Activated naive CD8-positive, alpha-beta T cell treated with anti-CD3 and anti-CD28 coated beads, Interleukin-2, amount 10 ng/mL, durations not matched to agents 7 days and 5 days (primary cell): ENCODE measurements around the gene ARL13A. TPM values are rescaled to one million over a fixed set of nuclear protein-coding genes. Genes with fewer than 3 reads are reported as not detected.

ENCODE experiments used
- ATAC-seq: fragments of 150-1000 bp; cut with Tn5 transposase; one replicate; pipeline ENCODE4 v1.10.0; 2021; ENCODE audit warnings: low read depth, moderate library complexity
- POLR2A ChIA-PET: fragments of 350-600 bp; sonication (Branson Sonifier 250); formaldehyde crosslinking; loops from one replicate; lab custom pipeline; 2021; ENCODE audit warnings: antibody characterized with exemption; lab: Charles Lee
- DNase-seq: peaks from one replicate; pipeline ENCODE4 v3.0.0; 2021
- H3K27ac Mint-ChIP-seq: one replicate; pipeline ENCODE4 v1.8.0; 2022; ENCODE audit warnings: mild to moderate bottlenecking, mixed read lengths
- H3K27me3 Mint-ChIP-seq: one replicate; pipeline ENCODE4 v1.8.0; 2022; ENCODE audit warnings: mild to moderate bottlenecking, moderate library complexity, mixed read lengths
- H3K36me3 Mint-ChIP-seq: one replicate; pipeline ENCODE4 v1.8.0; 2021; ENCODE audit warnings: mild to moderate bottlenecking, mixed read lengths
- H3K4me1 Mint-ChIP-seq: one replicate; pipeline ENCODE4 v1.8.0; 2021; ENCODE audit warnings: mixed read lengths
- H3K4me3 Mint-ChIP-seq: one replicate; pipeline ENCODE4 v1.8.0; 2022; ENCODE audit warnings: mild to moderate bottlenecking, moderate library complexity, mixed read lengths
- H3K9me3 Mint-ChIP-seq: one replicate; pipeline ENCODE4 v1.8.0; 2021; ENCODE audit warnings: mixed read lengths
- total RNA-seq, 2 experiments: library from RNA; stranded (reverse); gene quantifications; one replicate each; pipeline ENCODE4 v1.2.3, GENCODE V29; 2021

ARL13A gene
- total RNA-seq, result not detected

DNA sequence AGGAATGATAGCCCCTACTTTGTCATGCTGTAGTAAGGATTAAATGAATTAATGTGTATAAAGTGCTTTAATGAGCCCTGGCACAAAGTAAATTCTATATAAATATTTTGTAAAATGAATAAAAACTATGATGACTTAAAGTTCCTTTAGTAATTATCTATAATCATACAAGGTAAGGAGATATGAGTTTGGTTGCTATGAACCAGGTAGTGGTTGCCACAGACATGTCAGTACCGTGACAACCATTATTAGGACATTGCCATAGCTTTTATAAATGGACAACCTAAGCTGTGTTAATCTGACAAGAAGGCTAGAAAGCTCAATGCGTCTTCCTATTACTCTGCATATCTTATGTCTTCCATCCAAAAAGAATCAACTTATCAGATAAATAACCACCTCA lies at the start of gene ARL13A:
Gene ARL13A (plus strand): TSS at position 301 of the 400 bp plus-strand sequence. CDS start 3,982 bp downstream, outside the sequence.
- H3K4me3 Mint-ChIP-seq, result no peak within 1 kb of the TSS
- H3K27ac Mint-ChIP-seq, result no peak within 1 kb of the TSS
- no peaks in the 10 kb centered on the region for H3K36me3 Mint-ChIP-seq
- no peaks in the 10 kb centered on the region for H3K27me3 Mint-ChIP-seq
- POLR2A ChIA-PET, result no interaction called here
- ATAC-seq, result no peak
- H3K4me1 Mint-ChIP-seq, result no peaks in the 10 kb centered on the region
- DNase-seq, result no peak
- peaks cover 1% of the 10 kb centered on the region for H3K9me3 Mint-ChIP-seq

- Mint-ChIP-seq H3K9me3 (no peaks in the 10 kb centered on the region), H3K27ac (no peak overlapping the region), H3K36me3 (no peaks in the 10 kb centered on the region), H3K4me3 (no peak overlapping the region), H3K4me1 (peaks cover 4% of the 10 kb centered on the region), H3K27me3 (no peaks in the 10 kb centered on the region)
- DNase-seq (no peak), ATAC-seq (no peak)
- POLR2A ChIA-PET, result no interaction called here
These were observed 45.1 kb upstream of the ARL13A start for GRCh38 chrX:100924375-100924774.

DNA sequence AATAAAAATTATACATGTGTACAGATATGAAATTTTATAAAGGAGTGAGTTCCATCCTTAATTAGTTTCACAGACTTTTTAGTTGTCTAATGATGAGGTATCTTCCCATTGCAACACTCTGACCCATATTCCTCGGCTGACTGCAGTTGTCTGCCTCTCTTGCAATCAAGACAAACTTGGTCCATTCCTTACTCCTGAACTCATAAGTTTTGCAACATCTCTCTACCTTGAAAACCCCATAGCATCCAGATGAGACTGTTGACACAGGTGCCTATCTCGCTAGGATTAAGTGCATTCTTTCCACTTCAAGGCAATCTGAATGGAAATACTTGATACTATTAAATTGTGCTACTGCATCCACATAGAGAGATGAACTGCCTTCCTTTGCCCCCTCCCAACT lies 43.1 kb upstream of the ARL13A start:
- no peak for DNase-seq
- Mint-ChIP-seq H3K27ac (no peak overlapping the region), H3K9me3 (peaks cover 4% of the 10 kb centered on the region), H3K36me3 (no peaks in the 10 kb centered on the region), H3K27me3 (no peaks in the 10 kb centered on the region), H3K4me1 (peaks cover 13% of the 10 kb centered on the region), H3K4me3 (no peak overlapping the region)
- POLR2A ChIA-PET, result no interaction called here
- ATAC-seq, result no peak

DNA sequence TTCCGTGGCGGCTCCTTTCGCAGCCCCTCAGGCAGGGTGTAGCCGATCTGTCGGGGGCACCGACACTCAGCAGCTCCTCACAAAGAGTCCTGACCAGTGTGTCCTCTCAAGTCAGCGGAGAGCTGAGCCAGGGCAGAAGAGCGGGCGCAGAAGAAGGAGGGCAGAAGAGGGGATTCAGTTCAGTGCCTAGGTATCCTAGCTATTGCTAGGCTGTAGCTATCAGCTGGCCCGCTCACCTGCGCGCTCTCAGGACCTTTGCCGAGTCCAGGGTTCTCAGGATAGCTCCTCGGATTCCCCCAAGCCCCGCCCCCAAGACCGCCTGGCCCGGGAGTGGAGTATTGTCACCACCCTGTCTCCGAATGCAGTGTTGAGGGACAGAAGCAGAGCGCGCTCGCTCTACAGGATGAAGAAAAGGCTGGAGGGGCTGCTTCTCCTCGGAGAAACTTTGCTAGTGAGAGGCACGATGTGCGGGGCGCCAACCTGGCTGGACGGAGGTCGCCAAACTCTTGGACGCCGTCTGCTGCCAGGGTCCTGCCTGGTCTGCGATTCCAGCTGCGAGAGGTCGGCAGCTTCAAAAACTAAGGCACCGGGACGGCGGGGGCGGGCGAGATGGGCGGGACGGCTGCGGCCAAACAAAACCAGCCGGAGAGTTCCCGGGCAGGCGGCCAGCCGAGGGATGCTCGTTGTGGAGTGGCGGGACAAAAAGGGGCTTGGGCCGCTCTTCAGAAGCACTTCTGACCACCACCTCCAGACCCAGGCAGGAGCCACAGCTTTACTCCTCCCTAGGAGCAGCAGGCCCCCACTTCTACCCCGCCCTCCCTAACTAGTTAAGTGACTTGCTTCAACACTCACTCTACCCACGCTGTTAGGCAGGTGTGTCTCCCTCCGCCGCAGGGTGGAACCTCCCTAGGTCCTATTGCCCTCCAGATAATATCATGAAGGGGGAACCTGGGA lies 40.6 kb upstream of the ARL13A start, which contains the start of gene XKRX:
Gene XKRX (minus strand): TSS at position 258 of the 954 bp plus-strand sequence. CDS start 613 bp downstream, outside the sequence.
- POLR2A ChIA-PET, result no interaction called here
- H3K27me3 Mint-ChIP-seq, result no peaks in the 10 kb centered on the region
- peak within 1 kb of the TSS; percentile 85 for H3K4me3 Mint-ChIP-seq
- no peaks in the 10 kb centered on the region for H3K36me3 Mint-ChIP-seq
- H3K27ac Mint-ChIP-seq, result no peak within 1 kb of the TSS
- H3K9me3 Mint-ChIP-seq, result peaks cover 6% of the 10 kb centered on the region
- peaks cover 18% of the 10 kb centered on the region for H3K4me1 Mint-ChIP-seq
- DNase-seq (peak; percentile 31), ATAC-seq (peak; percentile 81)

DNA sequence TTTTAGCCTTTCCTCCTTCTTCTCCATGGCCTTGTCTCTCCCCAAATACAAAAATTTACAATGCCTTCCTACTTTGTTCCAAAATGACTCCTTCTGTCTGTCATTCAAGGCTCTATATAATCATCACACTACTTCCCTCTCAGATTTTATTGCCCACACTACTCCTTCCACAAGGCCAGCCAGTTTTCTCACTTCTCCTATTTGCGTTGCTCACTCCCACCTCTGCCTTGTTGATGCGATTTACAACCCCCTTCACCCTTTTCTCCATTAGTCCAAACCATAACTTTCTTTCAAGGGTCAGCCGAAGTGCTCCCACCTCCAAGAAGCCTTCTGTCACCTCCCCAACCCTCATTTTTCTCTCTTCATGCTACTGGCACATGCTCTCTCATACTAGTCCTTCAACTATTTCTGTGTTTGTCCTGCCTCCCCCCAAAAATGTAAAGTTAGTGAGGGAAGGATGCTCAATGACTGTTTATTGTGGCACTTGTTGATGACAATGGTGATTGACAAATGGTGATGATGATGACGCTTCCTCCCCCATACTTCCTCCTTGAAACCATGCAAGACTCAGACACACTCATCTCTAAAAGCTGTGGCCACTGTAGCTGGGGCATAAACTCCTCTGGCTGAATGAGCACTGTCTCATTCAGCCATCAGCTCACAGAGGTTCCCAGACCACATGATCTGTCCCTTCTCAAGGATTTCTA lies 38.1 kb upstream of the ARL13A start:
- DNase-seq, result no peak
- H3K27ac Mint-ChIP-seq, result no peak overlapping the region

GRCh38 chrX:100931925-100932285 lies 37.6 kb upstream of the ARL13A start:
- Mint-ChIP-seq H3K27ac (no peak overlapping the region), H3K4me3 (no peak overlapping the region), H3K36me3 (no peaks in the 10 kb centered on the region), H3K9me3 (peaks cover 6% of the 10 kb centered on the region), H3K27me3 (no peaks in the 10 kb centered on the region), H3K4me1 (peaks cover 14% of the 10 kb centered on the region)
- DNase-seq (no peak), ATAC-seq (no peak)
- POLR2A ChIA-PET, result no interaction called here

More for the DNA sequence above, 38.1 kb upstream of the ARL13A start:
- H3K9me3 Mint-ChIP-seq, result peaks cover 6% of the 10 kb centered on the region
- ATAC-seq, result no peak
- H3K27me3 Mint-ChIP-seq, result no peaks in the 10 kb centered on the region
- peak overlapping the region; percentile 18 for H3K4me3 Mint-ChIP-seq
- POLR2A ChIA-PET, result no interaction called here
- peaks cover 14% of the 10 kb centered on the region for H3K4me1 Mint-ChIP-seq
- H3K36me3 Mint-ChIP-seq, result no peaks in the 10 kb centered on the region

DNA sequence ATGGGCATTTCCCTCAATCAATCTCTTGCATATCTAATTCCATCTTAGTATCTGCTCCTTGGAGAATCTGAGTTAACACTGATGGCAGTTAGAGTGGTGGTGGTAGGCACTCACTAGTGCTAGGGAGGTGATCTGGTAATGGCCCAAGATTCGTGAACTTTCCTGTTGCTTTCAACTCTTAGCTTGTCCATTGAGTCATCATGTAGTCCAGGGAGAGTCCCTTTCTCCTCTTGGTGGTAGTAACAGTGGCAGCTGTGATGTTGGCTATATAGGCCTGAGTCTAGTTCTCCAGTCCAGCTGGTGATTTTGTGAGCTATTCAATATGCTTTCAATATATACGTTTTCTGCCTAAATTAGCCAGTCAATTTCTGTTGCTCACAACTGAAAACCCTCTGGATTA lies 33.7 kb upstream of the ARL13A start:
- H3K4me3 Mint-ChIP-seq, result no peak overlapping the region
- H3K9me3 Mint-ChIP-seq, result peaks cover 6% of the 10 kb centered on the region
- ATAC-seq (no peak), DNase-seq (no peak)
- no peak overlapping the region for H3K27ac Mint-ChIP-seq
- no peaks in the 10 kb centered on the region for H3K27me3 Mint-ChIP-seq
- POLR2A ChIA-PET, result no interaction called here
- peaks cover 13% of the 10 kb centered on the region for H3K4me1 Mint-ChIP-seq
- no peaks in the 10 kb centered on the region for H3K36me3 Mint-ChIP-seq

GRCh38 chrX:100939333-100939732 lies 30.2 kb upstream of the ARL13A start:
- no peak overlapping the region for H3K4me3 Mint-ChIP-seq
- no peaks in the 10 kb centered on the region for H3K27me3 Mint-ChIP-seq
- no peak overlapping the region for H3K27ac Mint-ChIP-seq
- H3K9me3 Mint-ChIP-seq, result no peaks in the 10 kb centered on the region
- no peak for ATAC-seq
- POLR2A ChIA-PET, result no interaction called here
- no peak for DNase-seq
- H3K36me3 Mint-ChIP-seq, result no peaks in the 10 kb centered on the region
- H3K4me1 Mint-ChIP-seq, result peaks cover 5% of the 10 kb centered on the region

GRCh38 chrX:100944601-100945000 lies 24.9 kb upstream of the ARL13A start:
- H3K9me3 Mint-ChIP-seq, result no peaks in the 10 kb centered on the region
- H3K27ac Mint-ChIP-seq, result no peak overlapping the region
- no peak overlapping the region for H3K4me3 Mint-ChIP-seq
- DNase-seq (no peak), ATAC-seq (no peak)
- H3K27me3 Mint-ChIP-seq, result no peaks in the 10 kb centered on the region
- POLR2A ChIA-PET, result no interaction called here
- no peaks in the 10 kb centered on the region for H3K36me3 Mint-ChIP-seq
- peaks cover under 1% of the 10 kb centered on the region for H3K4me1 Mint-ChIP-seq

DNA sequence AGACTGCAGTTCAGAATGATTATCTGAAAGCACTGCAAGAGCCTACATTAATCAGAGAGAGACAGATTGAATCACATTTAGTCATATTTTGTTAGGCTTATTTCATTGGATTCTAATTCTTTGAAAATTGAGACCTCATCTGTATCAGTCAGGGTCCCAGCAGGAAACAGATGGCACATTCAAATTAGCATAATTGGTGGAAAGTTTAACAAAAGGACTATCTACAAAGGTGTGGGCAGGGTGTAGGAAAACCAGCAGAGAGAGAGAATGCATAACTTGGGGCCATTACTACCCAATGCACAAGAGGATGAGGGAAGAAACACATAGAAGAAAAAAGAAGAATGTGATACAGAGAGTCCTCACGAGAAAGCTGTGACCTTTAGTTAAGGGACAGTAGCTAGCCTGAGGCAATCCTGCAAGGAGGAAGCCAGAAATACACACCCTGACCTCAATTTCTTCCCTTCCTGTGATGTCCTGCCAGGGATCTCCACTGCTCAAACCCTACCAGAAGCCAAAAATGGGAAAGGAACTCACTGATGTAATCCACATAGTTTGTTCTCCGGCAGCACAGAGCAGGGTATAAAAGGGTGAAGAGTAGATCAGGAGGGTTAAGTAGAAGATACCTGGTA lies 23.1 kb upstream of the ARL13A start:
- Mint-ChIP-seq H3K4me3 (no peak overlapping the region), H3K27me3 (no peaks in the 10 kb centered on the region), H3K9me3 (no peaks in the 10 kb centered on the region), H3K4me1 (no peaks in the 10 kb centered on the region), H3K27ac (no peak overlapping the region), H3K36me3 (no peaks in the 10 kb centered on the region)
- no peak for DNase-seq
- ATAC-seq, result no peak
- POLR2A ChIA-PET, result no interaction called here

DNA sequence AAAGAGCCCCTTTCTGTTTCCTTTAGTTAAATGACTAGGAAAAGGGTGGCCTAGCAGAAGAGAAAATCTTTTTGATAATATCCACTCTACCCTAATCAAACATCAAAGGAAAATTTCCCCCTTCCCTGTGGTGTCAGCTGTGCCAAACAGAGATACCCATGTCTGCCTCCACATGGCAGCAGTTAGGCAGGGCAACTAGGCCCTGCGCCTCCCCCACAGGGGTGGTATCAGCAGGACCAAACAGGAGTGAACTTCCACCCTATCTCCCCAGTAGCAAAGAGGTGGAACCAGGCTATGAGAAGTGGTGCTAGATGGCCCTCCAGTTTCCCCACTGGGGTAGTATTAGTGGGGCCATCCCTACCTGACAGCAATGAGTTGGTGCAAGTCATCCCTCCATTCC lies 21.0 kb upstream of the ARL13A start:
- ATAC-seq (no peak), DNase-seq (no peak)
- Mint-ChIP-seq H3K27ac (no peak overlapping the region), H3K36me3 (no peaks in the 10 kb centered on the region), H3K27me3 (no peaks in the 10 kb centered on the region), H3K4me1 (no peaks in the 10 kb centered on the region), H3K4me3 (no peak overlapping the region), H3K9me3 (no peaks in the 10 kb centered on the region)
- POLR2A ChIA-PET, result no interaction called here

GRCh38 chrX:100962811-100963210 lies 6.7 kb upstream of the ARL13A start:
- DNase-seq (no peak), ATAC-seq (no peak)
- Mint-ChIP-seq H3K36me3 (no peaks in the 10 kb centered on the region), H3K4me1 (no peaks in the 10 kb centered on the region), H3K9me3 (no peaks in the 10 kb centered on the region), H3K27me3 (peaks cover 2% of the 10 kb centered on the region), H3K27ac (no peak overlapping the region), H3K4me3 (no peak overlapping the region)
- POLR2A ChIA-PET, result no interaction called here

DNA sequence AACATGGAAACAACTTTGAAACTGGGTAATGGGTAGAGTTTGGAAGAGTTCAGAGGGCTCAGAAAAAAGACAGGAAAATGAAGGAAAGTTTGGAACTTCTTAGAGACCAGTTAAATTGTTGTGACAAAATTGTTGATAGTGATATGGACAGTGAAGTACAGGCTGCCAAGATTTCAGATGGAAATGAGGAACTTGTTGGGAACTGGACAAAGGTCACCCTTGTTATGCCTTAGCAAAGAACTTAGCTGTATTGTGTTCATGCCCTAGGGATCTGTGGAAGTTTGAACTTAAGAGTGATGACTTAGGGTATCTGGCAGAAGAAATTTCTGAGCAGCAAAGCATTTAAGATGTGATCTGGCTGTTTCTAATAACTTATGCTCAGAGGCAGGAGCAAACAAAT lies 5.1 kb upstream of the ARL13A start:
- ATAC-seq (no peak), DNase-seq (no peak)
- Mint-ChIP-seq H3K36me3 (no peaks in the 10 kb centered on the region), H3K27me3 (peaks cover 2% of the 10 kb centered on the region), H3K4me3 (no peak overlapping the region), H3K4me1 (no peaks in the 10 kb centered on the region), H3K9me3 (no peaks in the 10 kb centered on the region), H3K27ac (no peak overlapping the region)
- POLR2A ChIA-PET, result no interaction called here
